CD1c-positive myeloid dendritic cell (primary cell): Measurements from ENCODE around the gene ITGAE.
"Not testable (repeated sequence)": the region's sequence is repeated elsewhere in the genome, so short reads cannot be mapped to it uniquely, and the experiment has no call there.

ENCODE experiments used
- DNase-seq: peaks from one replicate; pipeline ENCODE4 v3.0.0-alpha.2; 2016; ENCODE audit errors: extremely low spot score

ITGAE gene

GRCh38 chr17:3761918-3762380, 39.0 kb downstream of the ITGAE start:
- DNase-seq, result no peak

GRCh38 chr17:3761036-3761917, 39.7 kb downstream of the ITGAE start:
- DNase-seq, result no peak

GRCh38 chr17:3759597-3760216, 41.3 kb downstream of the ITGAE start:
- no peak for DNase-seq

GRCh38 chr17:3755335-3756030, 45.5 kb downstream of the ITGAE start:
- DNase-seq, result no peak

- DNase-seq, result peak; percentile 65
Observed at GRCh38 chr17:3754458-3755334, 46.3 kb downstream of the ITGAE start.

- no peak for DNase-seq
Observed at GRCh38 chr17:3754066-3754457, 46.9 kb downstream of the ITGAE start.

GRCh38 chr17:3753624-3754023, 47.4 kb downstream of the ITGAE start:
- no peak for DNase-seq

GRCh38 chr17:3751836-3752235, 49.2 kb downstream of the ITGAE start:
- DNase-seq, result no peak

- no peak for DNase-seq
Observed at GRCh38 chr17:3750926-3751325, 50.1 kb downstream of the ITGAE start.

- no peak for DNase-seq
Observed at GRCh38 chr17:3750296-3750695, 50.7 kb downstream of the ITGAE start.

GRCh38 chr17:3748576-3748975, 52.4 kb downstream of the ITGAE start:
- no peak for DNase-seq

- DNase-seq, result no peak
Observed at GRCh38 chr17:3747805-3748204, 53.2 kb downstream of the ITGAE start.

- DNase-seq, result no peak
Observed at GRCh38 chr17:3745071-3745470, 55.9 kb downstream of the ITGAE start.

GRCh38 chr17:3744014-3744413, 57.0 kb downstream of the ITGAE start:
- no peak for DNase-seq

- DNase-seq, result peak; percentile 91
Observed at GRCh38 chr17:3740611-3741073, 60.3 kb downstream of the ITGAE start.

- DNase-seq, result no peak
Observed at GRCh38 chr17:3739422-3740124, 61.4 kb downstream of the ITGAE start.

- peak; percentile 53 for DNase-seq
Observed at GRCh38 chr17:3738562-3739295, 62.3 kb downstream of the ITGAE start.

GRCh38 chr17:3735515-3735914, 65.5 kb downstream of the ITGAE start:
- DNase-seq, result no peak

GRCh38 chr17:3734911-3735276, 66.1 kb downstream of the ITGAE start:
- DNase-seq, result not testable (repeated sequence)

GRCh38 chr17:3732210-3732621, 68.8 kb downstream of the ITGAE start:
- DNase-seq, result no peak
